H1 (cell line): ENCODE data around the gene UBASH3B. TPM values are rescaled to one million over a fixed set of nuclear protein-coding genes. Genes with fewer than 3 reads are reported as not detected.

Experiments used
- CTCF ChIA-PET: fragments of 300-600 bp; sonication (Branson Sonifier 250); formaldehyde crosslinking; loops from one replicate; lab custom pipeline; 2021; ENCODE audit not compliant: partially characterized antibody; lab: Charles Lee
- POLR2A ChIA-PET: fragments of 300-600 bp; sonication (Branson Sonifier 250); formaldehyde crosslinking; loops from one replicate; lab custom pipeline; 2021; ENCODE audit warnings: inconsistent platforms; ENCODE audit not compliant: partially characterized antibody; lab: Charles Lee
- DNase-seq, 2 experiments: peaks; one replicate each; pipeline versions ENCODE4 v3.0.0 to v3.0.0-alpha.2; 2010 to 2022; ENCODE audit warnings: low spot score in 2 of 2, low read depth in 1 of 2, mixed read lengths in 1 of 2
- FAIRE-seq: peaks from 2 replicates; lab custom pipeline; 2011; peaks lifted over from hg19 to GRCh38; lab: Jason Lieb, UNC
- H2AFZ ChIP-seq: 2 replicates; pipeline ENCODE4 v1.8.1; 2012; ENCODE audit warnings: low read length, inconsistent platforms
- H2AK5ac ChIP-seq: 2 replicates; pipeline ENCODE4 v1.6.1; 2013; ENCODE audit warnings: low read depth, low read length
- H2BK120ac ChIP-seq: replicated peaks from 2 replicates; pipeline ENCODE3; 2013; ENCODE audit warnings: low read depth, low read length, inconsistent platforms
- H2BK12ac ChIP-seq: 2 replicates; pipeline ENCODE4 v1.6.1; 2013; ENCODE audit warnings: low read depth, low read length
- H2BK15ac ChIP-seq: 2 replicates; pipeline ENCODE4 v1.6.1; 2013; ENCODE audit warnings: low read length
- H2BK20ac ChIP-seq: 2 replicates; pipeline ENCODE4 v1.6.1; 2013; ENCODE audit warnings: low read length
- H2BK5ac ChIP-seq: 2 replicates; pipeline ENCODE4 v1.6.1; 2013; ENCODE audit warnings: low read depth, low read length
- H3K14ac ChIP-seq: 2 replicates; pipeline ENCODE4 v1.6.1; 2013; ENCODE audit warnings: inconsistent platforms; ENCODE audit not compliant: insufficient read length
- H3K18ac ChIP-seq: 2 replicates; pipeline ENCODE4 v1.6.1; 2013; ENCODE audit warnings: low read length; ENCODE audit errors: extremely low read depth
- H3K23ac ChIP-seq: 2 replicates; pipeline ENCODE4 v1.6.1; 2013; ENCODE audit warnings: inconsistent platforms; ENCODE audit not compliant: insufficient read length
- H3K23me2 ChIP-seq: 2 replicates; pipeline ENCODE4 v1.6.1; 2013; ENCODE audit warnings: low read depth, low read length
- H3K27ac ChIP-seq: 2 replicates; pipeline ENCODE4 v1.6.1; 2011; ENCODE audit warnings: low read depth, low read length, inconsistent platforms
- H3K27me3 ChIP-seq, 4 experiments: replicated peaks in 1 of 4; 1 replicate in 1 of 4; 2 replicates in 3 of 4; pipeline versions ENCODE4 v1.6.1 to v1.8.1; 2011 to 2013; ENCODE audit warnings: low read length in 3 of 4, mild to moderate bottlenecking in 3 of 4, inconsistent platforms in 2 of 4, mixed read lengths in 2 of 4, moderate library complexity in 1 of 4; ENCODE audit not compliant: control insufficient read depth in 3 of 4, insufficient read depth in 3 of 4; ENCODE audit errors: extremely low read depth in 1 of 4
- H3K36me3 ChIP-seq, 4 experiments: 2 replicates each; pipeline versions ENCODE4 v1.6.1 to v1.8.1; 2011 to 2013; ENCODE audit warnings: mild to moderate bottlenecking in 4 of 4, low read length in 3 of 4, moderate library complexity in 2 of 4, control low read depth in 1 of 4, inconsistent platforms in 1 of 4; ENCODE audit not compliant: insufficient read depth in 4 of 4, control insufficient read depth in 2 of 4
- H3K4ac ChIP-seq: replicated peaks from 2 replicates; pipeline ENCODE3; 2013; ENCODE audit warnings: low read length, low read depth, mixed read lengths, inconsistent platforms; ENCODE audit not compliant: insufficient read length
- H3K4me1 ChIP-seq, 4 experiments: replicated peaks in 1 of 4; 1 replicate in 1 of 4; 2 replicates in 3 of 4; pipeline versions ENCODE4 v1.6.1 to v1.8.1; 2011 to 2013; ENCODE audit warnings: low read length in 3 of 4, inconsistent platforms in 2 of 4, mixed read lengths in 1 of 4; ENCODE audit not compliant: insufficient read depth in 4 of 4, control insufficient read depth in 3 of 4
- H3K4me2 ChIP-seq, 2 experiments: 2 replicates each; pipeline versions ENCODE4 v1.6.1 to v1.8.1; 2011 to 2013; ENCODE audit warnings: low read depth in 2 of 2, low read length in 2 of 2, control low read depth in 1 of 2, inconsistent platforms in 1 of 2, mild to moderate bottlenecking in 1 of 2; ENCODE audit not compliant: insufficient read depth in 1 of 2
- H3K4me3 ChIP-seq, 4 experiments: fragments of 200-600, 300-600 bp in 1 of 4; sonication (generic), shearing (Covaris generic), sonication (Bioruptor Twin) in 1 of 4; 2 replicates each; pipeline versions ENCODE4 v1.5.1 to v1.8.1; 2011 to 2016; ENCODE audit warnings: low read length in 4 of 4, low read depth in 3 of 4, control low read depth in 2 of 4, inconsistent platforms in 2 of 4, mild to moderate bottlenecking in 2 of 4, mixed read lengths in 1 of 4, moderate library complexity in 1 of 4; ENCODE audit not compliant: insufficient read depth in 2 of 4; ENCODE audit errors: extremely low read depth in 1 of 4
- H3K56ac ChIP-seq: replicated peaks from 2 replicates; pipeline ENCODE3; 2013; ENCODE audit warnings: low read depth, mild to moderate bottlenecking, mixed read lengths, low read length, inconsistent platforms; ENCODE audit not compliant: insufficient read length
- H3K79me1 ChIP-seq: 2 replicates; pipeline ENCODE4 v1.6.1; 2013; ENCODE audit warnings: low read depth, low read length, control low read depth
- H3K79me2 ChIP-seq, 2 experiments: 2 replicates each; pipeline versions ENCODE4 v1.6.1 to v1.8.1; 2012 to 2013; ENCODE audit warnings: low read length in 2 of 2, mild to moderate bottlenecking in 2 of 2, inconsistent platforms in 1 of 2; ENCODE audit not compliant: insufficient read depth in 2 of 2, control insufficient read depth in 1 of 2
- H3K9ac ChIP-seq, 4 experiments: replicated peaks in 1 of 4; 1 replicate in 1 of 4; 2 replicates in 3 of 4; pipeline versions ENCODE4 v1.6.1 to v1.8.1; 2011 to 2013; ENCODE audit warnings: low read depth in 3 of 4, low read length in 3 of 4, control low read depth in 2 of 4, mild to moderate bottlenecking in 2 of 4, moderate library complexity in 2 of 4, inconsistent platforms in 1 of 4; ENCODE audit errors: extremely low read depth in 1 of 4
- H3K9me3 ChIP-seq, 2 experiments: 2 replicates each; pipeline versions ENCODE4 v1.6.1 to v1.8.1; 2012 to 2013; ENCODE audit warnings: mild to moderate bottlenecking in 2 of 2, moderate library complexity in 2 of 2, control low read depth in 1 of 2, inconsistent platforms in 1 of 2, low read depth in 1 of 2, low read length in 1 of 2, mixed read lengths in 1 of 2; ENCODE audit not compliant: insufficient read depth in 2 of 2
- H4K20me1 ChIP-seq, 2 experiments: replicated peaks in 1 of 2; 2 replicates each; pipeline versions ENCODE3 to v1.8.1; 2011 to 2013; ENCODE audit warnings: inconsistent platforms in 2 of 2, low read length in 2 of 2, mild to moderate bottlenecking in 1 of 2; ENCODE audit not compliant: insufficient read depth in 2 of 2, control insufficient read depth in 1 of 2
- H4K5ac ChIP-seq: 2 replicates; pipeline ENCODE4 v1.6.1; 2013; ENCODE audit warnings: low read length, low read depth, mixed read lengths, inconsistent platforms; ENCODE audit not compliant: insufficient read length
- H4K8ac ChIP-seq: 2 replicates; pipeline ENCODE4 v1.8.0; 2013; ENCODE audit warnings: mild to moderate bottlenecking, moderate library complexity, low read length, inconsistent platforms; ENCODE audit not compliant: insufficient read depth; ENCODE audit errors: extremely low read depth
- H4K91ac ChIP-seq: replicated peaks from 2 replicates; pipeline ENCODE3; 2013; ENCODE audit warnings: low read length, mixed read lengths, inconsistent platforms; ENCODE audit not compliant: insufficient read length
- BRCA1 ChIP-seq: IDR thresholded peaks from 2 replicates; pipeline ENCODE4 v1.6.1; 2012; ENCODE audit warnings: low read depth, low read length, improper control_type of control experiment
- CBX8 ChIP-seq: fragments of 300-800, 300-1000 bp; sonication (generic); IDR thresholded peaks from 2 replicates; pipeline ENCODE4 v1.7.1; 2016; ENCODE audit warnings: low read depth, low read length, borderline replicate concordance
- CTCF ChIP-seq, 3 experiments: IDR thresholded peaks; 1 replicate in 2 of 3; 2 replicates in 1 of 3; pipeline versions ENCODE4 v1.5.1 to v1.6.1; 2011; ENCODE audit warnings: low read length in 3 of 3, mild to moderate bottlenecking in 3 of 3, inconsistent platforms in 2 of 3, low read depth in 1 of 3, moderate library complexity in 1 of 3; ENCODE audit not compliant: insufficient read depth in 1 of 3; ENCODE audit errors: control extremely low read depth in 1 of 3
- EZH2 ChIP-seq: fragments of 200-600 bp; sonication (generic); IDR thresholded peaks from 2 replicates; pipeline ENCODE4 v1.7.1; 2012; ENCODE audit warnings: low read depth, mild to moderate bottlenecking, moderate library complexity, low read length, inconsistent platforms; ENCODE audit not compliant: severe bottlenecking
- GABPA ChIP-seq: IDR thresholded peaks from 2 replicates; pipeline ENCODE4 v1.6.1; 2011; ENCODE audit warnings: mild to moderate bottlenecking, low read length, moderate library complexity, borderline replicate concordance; ENCODE audit not compliant: insufficient read depth
- JUN ChIP-seq: IDR thresholded peaks from 2 replicates; pipeline ENCODE4 v1.6.1; 2011; ENCODE audit warnings: low read depth, mild to moderate bottlenecking, improper control_type of control experiment, low read length
- KDM5A ChIP-seq: fragments of 200-600 bp; IDR thresholded peaks from 2 replicates; pipeline ENCODE4 v1.7.1; 2012; ENCODE audit warnings: mild to moderate bottlenecking, low read length, inconsistent platforms, mixed read lengths
- NRF1 ChIP-seq: IDR thresholded peaks from 2 replicates; pipeline ENCODE4 v1.6.1; 2011; ENCODE audit warnings: mild to moderate bottlenecking, low read depth, low read length, improper control_type of control experiment
- POLR2A ChIP-seq, 2 experiments: IDR thresholded peaks; 1 replicate in 1 of 2; 2 replicates in 1 of 2; pipeline ENCODE4 v1.6.1; 2011; ENCODE audit warnings: low read depth in 2 of 2, low read length in 2 of 2, mild to moderate bottlenecking in 2 of 2; ENCODE audit errors: control extremely low read depth in 1 of 2
- RXRA ChIP-seq: IDR thresholded peaks from 2 replicates; pipeline ENCODE4 v1.6.1; 2011; ENCODE audit warnings: low read depth, mild to moderate bottlenecking, low read length, moderate library complexity; ENCODE audit not compliant: insufficient read depth
- TAF1 ChIP-seq: IDR thresholded peaks from 2 replicates; pipeline ENCODE4 v1.6.1; 2011; ENCODE audit warnings: mild to moderate bottlenecking, low read depth, low read length
- TBP ChIP-seq: IDR thresholded peaks from 2 replicates; pipeline ENCODE4 v1.6.1; 2011; ENCODE audit warnings: low read depth, low read length, improper control_type of control experiment
- WGBS, 2 experiments: shearing (Covaris generic) in 1 of 2; methylation state at CpG; one replicate each; pipeline versions ENCODE4 v1.1.6 to v1.1.7; 2013 to 2015; ENCODE audit warnings: low lambda C conversion rate in 2 of 2, mixed read lengths in 2 of 2, inconsistent platforms in 1 of 2, low coverage in 1 of 2, missing lambda C conversion rate in 1 of 2; ENCODE audit not compliant: insufficient replicate concordance in 2 of 2, insufficient coverage in 1 of 2, insufficient read length in 1 of 2; ENCODE audit errors: extremely low coverage in 1 of 2, missing lambda C conversion rate in 1 of 2; 5-methylcytosine and 5-hydroxymethylcytosine counted together
- polyA plus RNA-seq, 7 experiments: library from polyadenylated mRNA; depleted of rRNA in 3 of 7; stranded (reverse) in 5 of 7; unstranded in 2 of 7; fragments of >200 nt in 5 of 7; fragments of 200-250 nt in 2 of 7; gene quantifications; 1 replicate in 5 of 7; 2 replicates in 1 of 7; 4 replicates in 1 of 7; pipeline versions ENCODE4 v1.2.1 to v1.2.3, GENCODE V29; 2011 to 2013; ENCODE audit warnings: missing spikeins in 2 of 7, mixed read lengths in 2 of 7
- total RNA-seq: library from RNA; stranded (reverse); fragmentation: NEBNext Ultra II Directional; extraction: Animal tissue kit (Norgen Biotek cat#: 25700); gene quantifications from 2 replicates; pipeline ENCODE4 v1.2.1, GENCODE V29; 2021

The UBASH3B gene
- total and polyA plus RNA-seq, 2 of the 8 experiments (the other 6 are each of a cell fraction or from before 2014, with no cell fraction given), result 7.5 to 9.5 TPM

GRCh38 chr11:122773781-122774266 lies 118.3 kb downstream of the UBASH3B start:
- H3K27ac ChIP-seq, result no peak overlapping the region
- no peaks in the 10 kb centered on the region for H4K20me1 ChIP-seq
- no peaks in the 10 kb centered on the region for H3K79me2 ChIP-seq
- 86% methylated on average over 8 of the region's 8 CpGs; no CpG with 5 or more reads in 1 of the 2 experiments for WGBS, 2 experiments
- no peak overlapping the region for H3K18ac ChIP-seq
- no peak overlapping the region for H2BK5ac ChIP-seq
- no peak overlapping the region for H2AK5ac ChIP-seq
- no peaks in the 10 kb centered on the region for H3K27me3 ChIP-seq
- ChIA-PET POLR2A (no interaction called here), CTCF (interaction anchor here (0.6 to 20.9 kb wide), 3 partner anchors 13 to 249 kb away, joined by 3 to 356 read pairs (median 290); no protein-coding TSS in a partner anchor)
- no peak overlapping the region for H2BK12ac ChIP-seq
- H3K79me1 ChIP-seq, result no peaks in the 10 kb centered on the region
- H3K4me1 ChIP-seq, result no peaks in the 10 kb centered on the region; a peak in 1 of 7 replicates
- no peaks in the 10 kb centered on the region for H3K23me2 ChIP-seq
- H3K36me3 ChIP-seq, result no peaks in the 10 kb centered on the region
- FAIRE-seq (no peak), DNase-seq (no peak)
- H3K9me3 ChIP-seq, result no peaks in the 10 kb centered on the region
- H3K56ac ChIP-seq, result no peak overlapping the region
- no peak overlapping the region for H2AFZ ChIP-seq
- H2BK15ac ChIP-seq, result 0 out of 2 replicates have a peak overlapping the region, but pooled peaks have one; percentile 46
- no peak overlapping the region for H2BK120ac ChIP-seq
- H3K4me3 ChIP-seq, result no peak overlapping the region
- no peak overlapping the region for H2BK20ac ChIP-seq
- no peak overlapping the region for H3K9ac ChIP-seq
- H3K4ac ChIP-seq, result no peak overlapping the region
- no peak overlapping the region for H4K91ac ChIP-seq
- H3K4me2 ChIP-seq, result no peak overlapping the region
- H3K23ac ChIP-seq, result no peak overlapping the region
- H3K14ac ChIP-seq, result no peak overlapping the region
- H4K8ac ChIP-seq, result no peak overlapping the region
- H4K5ac ChIP-seq, result no peak overlapping the region
- TF ChIP-seq GABPA, result no peak
- no peak for TF ChIP-seq TBP
- TF ChIP-seq BRCA1, result no peak
- TF ChIP-seq CBX8, result no peak
- TF ChIP-seq TAF1, result no peak
- TF ChIP-seq JUN, result no peak
- TF ChIP-seq KDM5A, result no peak
- TF ChIP-seq CTCF (IDR thresholded peaks at IDR 0.05; ENCODE audit: control extremely low read depth in 1 of 3, insufficient read depth in 1 of 3, low read depth in 1 of 3, low read length in 3 of 3), result no peak
- TF ChIP-seq EZH2, result no peak
- no peak for TF ChIP-seq RXRA
- TF ChIP-seq NRF1, result no peak
- no peak for TF ChIP-seq POLR2A (IDR thresholded peaks at IDR 0.05; ENCODE audit: control extremely low read depth in 1 of 2, low read depth in 2 of 2, low read length in 2 of 2)
